Smooth muscle cell (in vitro differentiated cells): Measurements from ENCODE around the gene EHD1. TPM values are rescaled to one million over a fixed set of nuclear protein-coding genes. Genes with fewer than 3 reads are reported as not detected.
A peak's percentile ranks its signal among the peaks of the same experiment; 100 is the strongest.

ENCODE experiments used
- DNase-seq: peaks from one replicate; lab custom pipeline; 2025; ENCODE audit not compliant: unreplicated experiment; lab: John Stamatoyannopoulos, UW
- H2AFZ ChIP-seq: fragments of 200-600 bp; sonication (generic); 2 replicates; pipeline ENCODE4 v1.6.0; 2016; ENCODE audit warnings: antibody characterized with exemption, low read depth, mild to moderate bottlenecking
- H3F3A ChIP-seq: fragments of 200-600 bp; sonication (generic); 2 replicates; pipeline ENCODE4 v1.6.0; 2017; ENCODE audit warnings: antibody characterized with exemption, low read depth
- H3K27ac ChIP-seq: fragments of 200-600 bp; sonication (generic); 2 replicates; pipeline ENCODE4 v1.5.1; 2016; ENCODE audit warnings: low read depth, mild to moderate bottlenecking
- H3K27me3 ChIP-seq: fragments of 200-600 bp; sonication (generic); 2 replicates; pipeline ENCODE4 v1.6.1; 2016; ENCODE audit warnings: low read depth, mild to moderate bottlenecking
- H3K36me3 ChIP-seq: fragments of 200-600 bp; sonication (generic); 2 replicates; pipeline ENCODE4 v1.5.1; 2016; ENCODE audit warnings: low read depth
- H3K4me1 ChIP-seq: fragments of 200-600 bp; sonication (generic); 2 replicates; pipeline ENCODE4 v1.5.1; 2016; ENCODE audit warnings: low read depth
- H3K4me2 ChIP-seq: fragments of 200-600 bp; sonication (generic); 2 replicates; pipeline ENCODE4 v1.6.0; 2016; ENCODE audit warnings: mild to moderate bottlenecking
- H3K4me3 ChIP-seq: fragments of 200-600 bp; sonication (generic); 2 replicates; pipeline ENCODE4 v1.5.1; 2016; ENCODE audit warnings: mild to moderate bottlenecking
- H3K79me2 ChIP-seq: fragments of 200-600 bp; sonication (generic); 2 replicates; pipeline ENCODE4 v1.6.0; 2016; ENCODE audit warnings: low read depth, mild to moderate bottlenecking
- H3K9ac ChIP-seq: fragments of 200-600 bp; sonication (generic); 2 replicates; pipeline ENCODE4 v1.6.0; 2016; ENCODE audit warnings: low read depth
- H3K9me3 ChIP-seq: fragments of 200-600 bp; sonication (generic); replicated peaks from 2 replicates; pipeline ENCODE4 v1.5.1; 2016; ENCODE audit warnings: low read depth
- H4K20me1 ChIP-seq: fragments of 200-600 bp; sonication (generic); 2 replicates; pipeline ENCODE4 v1.6.0; 2016; ENCODE audit warnings: low read depth
- WGBS: methylation state at CpG from one replicate; pipeline ENCODE4 v1.1.7; 2016; ENCODE audit warnings: low lambda C conversion rate; 5-methylcytosine and 5-hydroxymethylcytosine counted together
- polyA plus RNA-seq: library from polyadenylated mRNA; unstranded; fragments of >200 nt; fragmentation: Nextera tagmentation; extraction: Ambion mirVana; gene quantifications from 2 replicates; pipeline ENCODE4 v1.2.1, GENCODE V29; 2016
- total RNA-seq: library from RNA; depleted of rRNA; stranded (reverse); fragments of >200 nt; gene quantifications from 2 replicates; pipeline ENCODE4 v1.2.3, GENCODE V29; 2014
- TF ChIP-seq, protein P1 (sequence below): fragments of 200-600 bp; sonication (generic); IDR thresholded peaks from 2 replicates; pipeline ENCODE4 v1.5.1; 2017; ENCODE audit warnings: borderline replicate concordance, mild to moderate bottlenecking, antibody characterized with exemption; ENCODE audit not compliant: insufficient read depth, poor library complexity, severe bottlenecking

Gene EHD1
- total and polyA plus RNA-seq, 2 experiments from 2014 or later: 42.8 to 59.8 TPM

DNA sequence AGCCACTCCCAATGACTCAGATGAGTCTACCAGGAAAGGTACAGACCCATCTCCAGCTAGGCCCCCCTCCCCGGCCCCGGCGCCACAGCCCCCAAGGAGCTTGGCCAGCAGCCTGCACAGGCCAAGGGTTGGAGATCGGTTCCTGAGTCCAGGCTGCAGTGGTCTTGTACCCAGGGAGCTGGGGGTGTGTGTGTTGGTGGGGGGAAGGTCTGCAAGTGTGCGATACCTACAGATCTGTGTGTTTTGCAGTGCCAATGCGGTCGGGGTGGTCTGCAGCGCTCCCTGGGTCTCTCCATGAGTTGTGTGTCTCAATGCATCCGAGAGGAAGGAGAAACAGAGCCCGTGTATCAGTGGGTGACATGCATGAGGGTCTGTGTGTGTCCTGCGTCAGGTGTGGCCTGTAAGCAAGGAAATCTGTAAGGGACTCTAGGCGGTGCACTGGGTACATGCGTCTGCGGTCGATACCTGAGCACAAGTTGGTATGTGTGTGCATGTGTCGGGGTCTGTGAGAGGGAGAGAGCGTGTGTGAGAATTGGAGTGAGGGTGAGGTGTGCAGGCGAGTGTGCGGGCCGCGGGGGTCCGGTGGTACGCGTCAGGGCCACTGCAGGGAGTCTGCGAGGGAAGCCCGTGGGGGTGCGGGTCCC lies 34.6 kb downstream of the EHD1 start:
- Histone ChIP-seq H2AFZ (no peak overlapping the region), H3K4me3 (peak overlapping the region; percentile 56), H3K27ac (peak overlapping the region; percentile 87), H3K79me2 (no peaks in the 10 kb centered on the region), H3K4me2 (peak overlapping the region; percentile 84), H4K20me1 (no peaks in the 10 kb centered on the region), H3K36me3 (no peaks in the 10 kb centered on the region), H3K9ac (peak overlapping the region; percentile 80), H3F3A (peaks cover 14% of the 10 kb centered on the region), H3K27me3 (no peaks in the 10 kb centered on the region), H3K4me1 (peaks cover 12% of the 10 kb centered on the region), H3K9me3 (no peaks in the 10 kb centered on the region)
- no peak for DNase-seq
- TF ChIP-seq, protein P1, sequence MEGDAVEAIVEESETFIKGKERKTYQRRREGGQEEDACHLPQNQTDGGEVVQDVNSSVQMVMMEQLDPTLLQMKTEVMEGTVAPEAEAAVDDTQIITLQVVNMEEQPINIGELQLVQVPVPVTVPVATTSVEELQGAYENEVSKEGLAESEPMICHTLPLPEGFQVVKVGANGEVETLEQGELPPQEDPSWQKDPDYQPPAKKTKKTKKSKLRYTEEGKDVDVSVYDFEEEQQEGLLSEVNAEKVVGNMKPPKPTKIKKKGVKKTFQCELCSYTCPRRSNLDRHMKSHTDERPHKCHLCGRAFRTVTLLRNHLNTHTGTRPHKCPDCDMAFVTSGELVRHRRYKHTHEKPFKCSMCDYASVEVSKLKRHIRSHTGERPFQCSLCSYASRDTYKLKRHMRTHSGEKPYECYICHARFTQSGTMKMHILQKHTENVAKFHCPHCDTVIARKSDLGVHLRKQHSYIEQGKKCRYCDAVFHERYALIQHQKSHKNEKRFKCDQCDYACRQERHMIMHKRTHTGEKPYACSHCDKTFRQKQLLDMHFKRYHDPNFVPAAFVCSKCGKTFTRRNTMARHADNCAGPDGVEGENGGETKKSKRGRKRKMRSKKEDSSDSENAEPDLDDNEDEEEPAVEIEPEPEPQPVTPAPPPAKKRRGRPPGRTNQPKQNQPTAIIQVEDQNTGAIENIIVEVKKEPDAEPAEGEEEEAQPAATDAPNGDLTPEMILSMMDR: no peak
- WGBS: 59% methylated on average over 19 of the region's 27 CpGs

DNA sequence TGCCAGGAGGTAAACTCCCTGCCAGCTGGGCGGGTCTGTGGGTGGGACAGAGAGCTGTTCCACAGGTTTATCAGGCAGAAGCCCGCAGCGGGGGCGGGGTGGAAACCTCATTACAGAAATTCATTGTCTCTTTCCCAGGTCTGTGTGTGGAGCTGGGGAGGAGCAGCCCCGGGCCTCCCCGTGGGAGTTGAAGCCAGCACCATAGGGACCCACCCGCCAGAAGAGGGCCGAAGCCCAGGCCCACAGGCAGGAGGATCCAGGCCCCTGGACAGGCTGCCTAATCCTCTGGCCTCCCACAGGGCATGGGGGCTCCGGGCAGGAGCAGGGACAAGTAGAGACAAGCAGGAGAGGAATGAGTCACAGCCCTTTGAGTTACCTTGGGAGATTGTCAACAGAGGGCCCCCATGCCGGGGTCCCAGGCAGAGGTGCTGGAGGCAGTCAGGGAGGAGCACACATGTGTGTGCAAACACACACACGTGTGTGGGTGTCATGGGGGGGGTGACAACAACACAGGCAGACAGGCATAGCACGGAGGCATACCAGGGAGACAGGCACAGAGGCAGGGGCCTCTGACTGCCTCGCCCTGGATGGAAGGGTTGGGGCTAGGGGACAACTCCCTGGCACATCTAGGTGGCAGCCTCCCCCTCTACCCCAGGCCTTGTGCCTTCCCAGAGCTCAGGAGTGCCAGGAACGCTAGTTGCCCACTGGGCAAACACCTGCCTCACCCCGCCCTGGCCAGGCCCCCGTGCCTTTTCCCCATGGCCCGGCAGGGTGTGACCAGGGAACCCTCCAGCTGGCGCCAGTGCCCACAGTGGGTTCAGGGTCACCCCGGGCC lies 35.4 kb downstream of the EHD1 start:
- peak overlapping the region; percentile 56 for H3K4me3 ChIP-seq
- no peaks in the 10 kb centered on the region for H4K20me1 ChIP-seq
- WGBS: 53% methylated on average over 19 of the region's 19 CpGs
- H2AFZ ChIP-seq: no peak overlapping the region
- TF ChIP-seq, protein P1: no peak
- H3K9ac ChIP-seq: peak overlapping the region; percentile 80
- H3F3A ChIP-seq: peaks cover 14% of the 10 kb centered on the region
- peak overlapping the region; percentile 87 for H3K27ac ChIP-seq
- H3K4me2 ChIP-seq: peak overlapping the region; percentile 84
- no peaks in the 10 kb centered on the region for H3K9me3 ChIP-seq
- H3K79me2 ChIP-seq: no peaks in the 10 kb centered on the region
- peaks cover 12% of the 10 kb centered on the region for H3K4me1 ChIP-seq
- H3K27me3 ChIP-seq: no peaks in the 10 kb centered on the region
- H3K36me3 ChIP-seq: no peaks in the 10 kb centered on the region
- no peak for DNase-seq

DNA sequence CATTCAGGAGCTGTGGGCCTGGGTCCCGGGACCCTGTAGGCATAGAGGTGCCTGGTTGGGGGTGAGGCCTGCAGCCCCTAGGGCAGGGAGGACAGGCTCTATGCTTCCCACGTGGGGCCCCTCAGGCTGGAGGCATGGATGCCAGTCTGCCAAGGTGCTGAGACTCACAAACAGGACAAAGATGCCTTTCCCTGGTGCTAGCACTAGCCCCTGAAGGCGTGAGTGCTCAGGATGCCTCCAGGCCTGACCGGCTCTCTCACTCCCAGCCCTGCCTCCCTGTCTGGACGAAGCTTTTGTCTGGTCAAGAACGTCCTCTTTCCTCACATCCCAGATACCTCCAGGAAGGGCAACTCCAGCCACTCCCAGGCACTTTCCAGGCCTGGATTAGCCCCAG lies 36.1 kb downstream of the EHD1 start:
- Histone ChIP-seq H3K27me3 (no peaks in the 10 kb centered on the region), H3F3A (peaks cover 14% of the 10 kb centered on the region), H3K4me1 (peaks cover 12% of the 10 kb centered on the region), H4K20me1 (no peaks in the 10 kb centered on the region), H3K9me3 (no peaks in the 10 kb centered on the region), H3K79me2 (no peaks in the 10 kb centered on the region), H3K4me2 (peak overlapping the region; percentile 84), H3K36me3 (no peaks in the 10 kb centered on the region), H3K4me3 (no peak overlapping the region), H3K27ac (peak overlapping the region; percentile 87), H3K9ac (peak overlapping the region; percentile 80), H2AFZ (no peak overlapping the region)
- WGBS: 66% methylated on average over 6 of the region's 6 CpGs
- TF ChIP-seq, protein P1: no peak
- DNase-seq: no peak
